AG04449 (cell line): ENCODE results near the gene MPZL2.

ENCODE experiments used
- CTCF ChIA-PET: fragments of 350-600 bp; formaldehyde crosslinking; extraction: SDS; loops from one replicate; lab custom pipeline; 2021; ENCODE audit warnings: antibody characterized with exemption; lab: Yijun Ruan, JAX
- POLR2A ChIA-PET: fragments of 400-600, 350-600 bp; formaldehyde crosslinking; extraction: SDS; loops from one replicate; lab custom pipeline; 2020; ENCODE audit warnings: antibody characterized with exemption, inconsistent platforms; lab: Yijun Ruan, JAX
- DNase-seq: peaks from one replicate; pipeline ENCODE4 v3.0.0-alpha.2; 2010; ENCODE audit warnings: low read depth, low spot score
- H3K4me3 ChIP-seq: 2 replicates; pipeline ENCODE4 v1.5.1; 2011; ENCODE audit warnings: low read depth, mild to moderate bottlenecking, control low read depth, low read length
- CTCF ChIP-seq: IDR thresholded peaks from one replicate; pipeline ENCODE4 v1.5.1; 2011; ENCODE audit warnings: mild to moderate bottlenecking, moderate library complexity, low read length, control low read depth, inconsistent platforms; ENCODE audit not compliant: insufficient read depth; ENCODE audit errors: missing control alignments

MPZL2 gene

GRCh38 chr11:118276422-118276821, 12.3 kb upstream of the MPZL2 start:
- no peak for TF ChIP-seq CTCF
- ChIA-PET POLR2A (no interaction called here), CTCF (no interaction called here)
- no peak overlapping the region for H3K4me3 ChIP-seq
- DNase-seq = no peak

GRCh38 chr11:118275176-118275575, 11.1 kb upstream of the MPZL2 start:
- no peak overlapping the region for H3K4me3 ChIP-seq
- no peak for TF ChIP-seq CTCF
- ChIA-PET POLR2A (no interaction called here), CTCF (no interaction called here)
- no peak for DNase-seq

DNA sequence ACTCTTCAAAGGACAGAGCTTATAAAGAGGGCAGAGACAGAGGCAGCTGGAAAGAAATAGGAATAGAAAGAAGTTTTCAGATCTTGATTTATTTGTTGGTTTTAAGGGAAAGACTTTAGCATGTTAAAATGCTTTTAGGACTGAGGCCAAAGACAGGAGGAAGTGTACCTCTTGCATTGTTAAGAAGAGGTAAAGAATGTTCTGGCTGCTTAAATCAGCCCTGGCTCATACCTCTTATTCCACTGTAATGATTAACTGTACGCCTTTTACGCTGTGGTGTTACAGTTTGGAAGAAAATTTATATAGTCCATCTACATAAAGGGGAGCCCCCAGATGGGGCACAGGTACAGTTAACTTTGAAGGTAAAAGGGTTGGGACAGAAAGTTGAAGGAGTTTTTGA, 10.1 kb upstream of the MPZL2 start:
- no peak for DNase-seq
- no peak overlapping the region for H3K4me3 ChIP-seq
- ChIA-PET POLR2A (no interaction called here), CTCF (no interaction called here)
- TF ChIP-seq CTCF = no peak

DNA sequence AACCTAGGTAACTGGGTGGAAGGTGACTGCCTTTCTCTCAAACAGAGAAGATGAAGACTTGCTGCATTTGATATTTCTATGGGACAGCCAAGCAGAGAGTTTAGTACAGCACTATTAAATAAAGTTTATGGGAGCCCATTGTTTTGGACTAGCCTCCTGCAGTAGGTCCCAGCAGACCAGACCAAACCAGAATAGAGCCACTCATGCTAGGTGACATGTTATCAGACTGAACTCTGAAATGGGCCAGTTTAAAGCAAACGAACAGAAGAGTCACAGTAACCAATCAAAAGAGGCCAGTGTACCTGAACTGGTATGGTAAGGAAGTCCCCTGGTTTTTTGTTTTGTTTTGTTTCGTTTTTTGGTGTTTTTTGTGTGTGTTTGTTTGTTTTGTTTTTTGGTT, 7.9 kb upstream of the MPZL2 start:
- no peak for DNase-seq
- CTCF ChIA-PET = no interaction called here
- TF ChIP-seq CTCF = no peak
- H3K4me3 ChIP-seq = no peak overlapping the region
- POLR2A ChIA-PET = no interaction called here

GRCh38 chr11:118267486-118267885, 3.4 kb upstream of the MPZL2 start:
- POLR2A ChIA-PET = no interaction called here
- no peak for TF ChIP-seq CTCF
- no peak overlapping the region for H3K4me3 ChIP-seq
- DNase-seq = no peak
- CTCF ChIA-PET = no interaction called here

DNA sequence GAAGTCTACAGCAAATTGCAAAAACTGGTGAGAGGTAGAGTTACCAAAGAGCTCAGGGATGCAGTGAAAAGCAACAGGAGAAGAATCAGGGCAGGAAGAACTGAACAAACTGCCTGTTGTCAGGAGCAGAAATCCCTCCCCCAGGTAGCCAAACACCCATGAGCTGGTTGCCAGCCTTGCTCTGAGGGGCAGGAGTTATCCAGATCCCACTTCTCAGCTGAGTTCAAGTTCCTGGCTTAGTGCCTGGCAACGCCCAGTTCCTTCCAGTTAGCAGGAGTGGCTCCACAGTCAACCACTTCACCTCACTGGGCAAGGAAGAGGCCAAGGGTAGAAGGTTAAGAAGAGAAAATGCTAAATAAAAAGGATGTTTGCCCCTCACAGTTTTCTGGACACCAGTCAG, 1.9 kb upstream of the MPZL2 start:
- no peak overlapping the region for H3K4me3 ChIP-seq
- ChIA-PET CTCF (no interaction called here), POLR2A (no interaction called here)
- TF ChIP-seq CTCF = no peak
- DNase-seq = no peak
